NCI-H2107 treated with DMSO at 0.1 percent for 48 hours (cell line): ENCODE data around the gene ZC3H4.
"Not testable (repeated sequence)": the region's sequence is repeated elsewhere in the genome, so short reads cannot be mapped to it uniquely, and the experiment has no call there.

ENCODE experiments used
- DNase-seq: peaks from one replicate; lab custom pipeline; 2025; ENCODE audit not compliant: unreplicated experiment; lab: John Stamatoyannopoulos, UW

Gene ZC3H4

DNA sequence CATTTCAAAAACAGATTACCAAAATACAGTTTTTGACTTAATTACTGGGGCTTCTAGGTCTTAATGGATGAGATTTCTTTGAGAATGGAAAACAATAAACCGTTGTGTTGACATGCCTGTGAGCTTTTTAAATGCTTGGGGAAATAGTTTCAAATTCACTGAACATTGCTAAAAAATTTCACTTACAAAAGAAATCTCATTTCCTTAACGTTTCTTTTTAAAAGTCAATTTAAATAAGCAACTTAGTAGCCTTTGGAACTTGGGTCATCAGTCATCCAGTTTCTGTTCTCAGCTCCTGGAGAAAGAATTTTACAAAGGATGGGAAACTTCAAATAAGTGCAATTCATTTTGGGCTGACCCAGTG lies 4.4 kb downstream of the ZC3H4 start:
- DNase-seq, result no peak

DNA sequence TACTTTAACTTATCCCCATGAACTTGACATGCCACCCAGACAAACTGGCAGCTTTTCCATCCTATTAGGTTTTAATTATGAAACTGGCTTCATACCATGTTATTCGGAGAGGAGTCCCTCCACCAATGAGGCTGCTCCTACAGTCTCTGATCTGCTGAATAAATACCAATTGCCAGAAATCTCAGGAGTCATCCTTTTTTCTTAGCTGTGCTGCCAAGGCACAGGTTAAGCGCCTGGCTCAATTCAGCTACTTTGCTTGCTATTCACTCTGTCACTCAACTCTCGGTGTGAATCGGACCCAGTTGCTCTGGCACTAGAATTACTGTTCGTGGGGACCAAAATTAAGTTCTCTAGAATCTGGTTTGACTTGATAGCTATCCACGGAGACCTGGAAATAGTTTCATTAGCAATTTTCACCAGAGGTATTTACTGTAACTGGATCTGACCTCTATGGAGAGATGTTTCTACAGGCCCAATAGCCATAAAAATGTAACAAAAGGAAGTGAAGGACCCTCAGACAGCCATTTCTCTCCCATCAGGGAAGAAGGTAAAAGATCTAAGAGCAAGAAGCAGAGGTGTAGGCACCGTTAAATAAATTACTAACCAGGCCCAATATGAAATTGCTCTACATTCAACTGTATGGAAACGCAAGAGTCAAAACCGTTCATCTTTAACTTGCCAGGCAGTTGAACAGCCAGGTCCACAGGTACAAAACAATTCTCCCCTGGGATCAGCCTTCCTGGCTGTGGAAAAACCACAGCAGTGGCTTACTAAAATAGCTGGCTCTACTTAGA lies 5.4 kb downstream of the ZC3H4 start:
- DNase-seq, result peak; percentile 56

- DNase-seq, result no peak
Measured at GRCh38 chr19:47107202-47107952, 6.2 kb downstream of the ZC3H4 start.

- DNase-seq, result no peak
Measured at GRCh38 chr19:47106821-47107201, 6.8 kb downstream of the ZC3H4 start.

DNA sequence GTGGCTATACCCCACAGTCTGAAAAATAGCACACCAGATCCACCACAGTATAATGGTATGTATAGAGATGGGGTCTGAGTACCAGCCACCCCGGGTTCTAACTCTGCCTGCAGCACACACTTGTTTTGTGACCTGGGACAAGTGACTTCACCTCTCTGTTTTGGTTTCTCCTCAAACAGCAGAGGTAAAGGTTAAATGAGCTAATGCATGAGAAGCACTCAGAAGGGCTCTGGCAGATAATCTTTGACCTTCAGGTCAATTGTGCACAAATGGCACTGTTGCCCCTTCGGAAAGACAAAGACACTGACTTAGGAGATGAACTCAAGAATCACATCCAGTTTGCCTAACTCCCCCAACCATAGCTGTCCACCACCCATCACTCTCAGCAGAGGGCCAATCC lies 7.7 kb downstream of the ZC3H4 start:
- no peak for DNase-seq

GRCh38 chr19:47104680-47105079 lies 8.9 kb downstream of the ZC3H4 start:
- no peak for DNase-seq

DNA sequence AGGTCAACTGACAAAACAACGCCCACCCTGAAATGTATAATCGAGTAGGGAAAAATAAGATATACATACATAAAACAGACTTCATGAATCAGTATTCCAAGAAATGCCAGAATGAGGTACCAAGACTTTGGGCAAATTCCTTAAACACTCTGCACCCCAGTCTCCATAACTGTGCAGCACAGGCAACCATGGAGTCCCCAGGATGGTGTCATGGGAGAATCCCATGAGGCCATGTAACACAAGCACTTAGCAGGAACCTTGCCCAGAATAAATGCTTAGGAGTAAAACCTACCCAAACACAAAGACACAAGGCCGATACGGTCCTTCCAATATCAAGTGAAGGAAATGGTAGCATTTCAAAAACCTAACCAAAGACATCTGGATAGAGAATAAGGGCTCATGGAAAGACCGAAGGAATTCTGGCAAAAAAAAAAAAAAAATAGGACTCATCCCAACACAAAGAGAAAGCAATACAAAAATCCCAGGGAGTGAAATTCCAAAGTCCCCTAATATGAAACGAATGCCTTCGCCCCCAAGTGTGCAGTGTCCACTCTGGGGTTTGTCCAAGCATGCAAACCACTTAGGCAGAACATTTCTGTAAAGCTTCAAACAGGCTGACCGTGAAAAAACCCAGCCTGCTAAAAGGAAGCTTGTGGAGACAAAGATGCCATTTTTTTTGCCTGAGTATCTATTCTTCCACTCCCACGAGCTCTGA lies 11.1 kb downstream of the ZC3H4 start:
- no peak for DNase-seq

- DNase-seq, result not testable (repeated sequence)
Measured at GRCh38 chr19:47101116-47101515, 12.5 kb downstream of the ZC3H4 start.

GRCh38 chr19:47100290-47100689 lies 13.3 kb downstream of the ZC3H4 start:
- no peak for DNase-seq

DNA sequence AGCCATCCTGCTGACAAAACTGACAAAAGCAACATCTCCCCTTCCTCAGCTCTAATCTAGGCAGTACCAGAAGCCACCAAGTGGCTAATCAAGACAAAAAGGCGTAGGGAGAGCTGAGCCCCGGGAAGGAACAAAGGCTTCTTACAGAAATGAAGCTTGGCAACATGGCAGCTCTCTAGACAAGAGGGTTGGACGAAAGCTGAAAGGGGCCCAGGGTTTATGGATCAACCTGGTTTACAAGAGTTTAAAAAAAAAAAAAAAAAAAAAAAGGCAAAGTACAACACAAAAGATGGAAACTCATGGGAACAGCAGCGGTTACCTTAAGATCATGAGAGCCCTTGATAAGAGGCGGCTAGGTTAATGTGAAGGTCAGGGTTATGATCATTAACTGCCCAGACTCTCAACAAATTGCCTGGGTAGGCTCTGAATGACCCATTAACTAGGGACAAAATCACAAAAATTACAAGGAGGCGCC lies 14.0 kb downstream of the ZC3H4 start:
- DNase-seq, result no peak

DNA sequence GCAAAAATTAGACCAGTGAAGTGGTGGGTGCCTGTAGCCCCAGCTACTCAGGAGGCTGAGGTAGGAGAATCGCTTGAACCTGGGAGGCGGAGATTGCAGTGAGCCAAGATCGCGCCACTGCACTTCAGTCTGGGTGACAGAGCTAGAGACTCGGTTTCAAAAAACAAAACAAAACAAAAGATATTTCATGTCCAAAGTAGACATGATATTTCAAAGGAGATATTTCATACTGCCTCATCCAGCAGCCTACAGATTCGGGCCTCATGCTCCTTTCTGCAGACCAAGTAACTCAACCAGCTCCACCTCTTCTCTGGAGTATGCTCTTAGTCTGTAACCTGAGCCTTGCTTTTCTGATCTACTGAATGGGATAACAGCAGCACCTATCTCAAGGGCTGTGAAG lies 15.0 kb downstream of the ZC3H4 start:
- DNase-seq, result peak; percentile 81

- DNase-seq, result no peak
Measured at GRCh38 chr19:47097396-47098201, 16.0 kb downstream of the ZC3H4 start.

DNA sequence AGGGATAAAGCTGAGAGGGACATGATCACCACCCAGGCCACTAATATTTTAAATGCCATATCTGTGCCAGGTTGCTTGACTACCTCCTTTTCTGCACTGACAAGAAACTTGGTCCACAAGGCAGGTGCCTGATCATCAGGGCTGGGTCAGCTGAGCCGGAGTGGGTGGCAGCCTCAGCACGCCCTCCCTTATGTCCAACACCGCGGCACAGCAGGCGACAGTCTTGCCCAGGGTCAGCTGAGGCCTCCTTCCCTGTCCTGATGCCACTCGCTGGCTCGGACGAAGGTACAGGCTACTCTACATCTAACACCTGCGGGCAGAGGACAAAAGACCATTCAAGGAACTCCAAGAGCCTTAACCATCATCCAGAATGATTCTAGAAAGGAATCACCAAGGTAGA lies 16.9 kb downstream of the ZC3H4 start:
- no peak for DNase-seq

DNA sequence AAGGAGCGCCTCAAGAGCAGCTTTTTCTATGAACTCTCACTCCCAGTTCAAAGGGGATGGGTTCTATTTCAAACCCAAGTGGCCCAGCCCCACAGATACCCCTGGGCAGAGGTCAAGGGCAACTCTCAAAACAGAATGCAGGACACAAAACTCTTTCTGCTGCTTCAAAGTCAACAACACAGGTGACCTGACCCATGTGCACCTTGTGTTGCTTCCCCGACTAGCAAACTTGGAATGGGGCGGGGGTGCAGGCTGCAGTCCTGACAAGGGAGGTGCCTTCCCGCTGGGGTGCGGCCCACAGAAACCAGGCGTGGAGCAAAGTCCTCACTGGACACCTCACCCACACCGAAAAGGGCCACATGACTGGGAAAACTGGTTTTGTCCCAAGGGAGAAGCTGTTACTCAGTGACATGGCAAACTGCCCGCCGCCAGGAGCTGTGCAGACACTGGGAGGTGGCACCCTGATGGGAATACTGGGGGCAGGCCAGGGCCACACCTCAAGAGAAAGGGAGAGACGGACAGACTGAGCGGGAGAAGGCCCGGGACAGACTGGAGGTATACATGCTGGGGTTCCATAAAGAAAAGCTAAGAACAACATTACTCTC lies 17.4 kb downstream of the ZC3H4 start:
- DNase-seq, result peak; percentile 31

DNA sequence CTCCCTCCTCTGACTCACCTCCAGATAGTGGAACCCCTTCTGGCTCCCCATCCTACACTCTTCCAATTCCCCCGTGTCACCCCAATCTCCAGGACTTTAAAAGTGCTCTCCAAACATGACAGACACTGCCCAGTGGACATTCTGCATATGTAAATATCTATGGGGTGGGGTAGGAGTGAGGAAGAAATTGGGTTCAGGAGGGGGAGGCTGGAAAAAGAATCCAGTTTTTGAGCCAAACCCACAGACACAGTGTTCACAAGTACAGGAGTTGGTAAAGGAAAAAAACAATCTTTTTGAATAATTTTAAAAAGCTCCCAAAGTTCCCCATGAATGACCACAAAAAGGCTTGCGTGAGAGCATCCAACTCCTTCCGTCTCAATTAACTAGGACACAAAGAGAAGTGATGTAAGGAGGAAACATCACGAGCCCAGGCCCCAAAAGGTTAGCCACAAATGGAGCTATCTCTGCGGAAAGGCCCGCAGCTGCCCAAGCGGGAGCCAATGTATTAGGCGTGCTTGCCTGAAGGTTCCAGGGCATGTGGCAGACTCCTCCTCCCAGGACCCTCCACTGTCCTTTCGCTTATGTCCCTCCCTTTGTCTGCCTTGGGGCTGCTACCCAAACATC lies 18.0 kb downstream of the ZC3H4 start:
- peak; percentile 3 for DNase-seq

DNA sequence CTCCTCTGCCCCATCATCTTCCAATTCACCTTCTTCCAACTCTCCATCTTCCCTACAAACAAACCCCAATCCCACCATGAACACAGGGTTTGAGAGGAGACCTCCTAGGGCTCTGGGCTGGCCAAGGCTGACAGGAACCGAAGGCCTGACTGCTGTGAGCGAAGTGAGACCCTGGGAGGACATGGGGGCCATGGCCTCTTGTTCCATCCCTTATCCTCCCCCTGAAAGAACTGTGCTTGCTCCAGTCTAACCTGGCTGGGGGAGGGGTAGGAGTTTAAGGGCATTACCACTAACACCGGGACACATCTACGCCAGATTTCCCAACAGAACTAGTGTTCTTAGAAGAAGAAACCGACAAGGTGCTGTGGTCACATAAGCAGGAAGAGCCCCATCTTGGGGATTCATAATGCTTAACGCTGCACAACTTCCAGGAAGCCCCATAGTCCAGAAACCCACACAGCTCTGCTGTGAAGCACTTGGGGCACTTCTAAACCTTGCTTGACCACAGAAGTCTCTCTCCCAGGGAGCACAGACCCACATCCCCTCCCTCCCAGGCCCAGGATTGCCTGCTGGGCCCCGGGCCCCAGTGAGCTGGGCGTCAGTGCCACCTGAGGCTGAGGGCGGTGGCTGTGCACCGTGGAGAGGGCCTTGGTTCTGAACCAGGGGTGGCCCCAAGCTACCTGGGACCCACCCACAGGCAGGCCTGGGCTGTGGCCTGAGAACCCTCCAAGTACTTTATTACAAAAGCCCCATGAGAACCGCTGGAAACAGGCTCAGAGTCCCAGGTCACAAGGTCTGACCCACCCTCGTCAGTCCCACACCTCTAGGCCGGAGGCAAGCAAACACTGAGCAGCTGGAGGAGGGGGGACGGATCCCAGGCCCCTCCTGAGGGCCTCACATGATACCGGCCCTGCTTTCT lies 18.8 kb downstream of the ZC3H4 start:
- DNase-seq, result no peak

DNA sequence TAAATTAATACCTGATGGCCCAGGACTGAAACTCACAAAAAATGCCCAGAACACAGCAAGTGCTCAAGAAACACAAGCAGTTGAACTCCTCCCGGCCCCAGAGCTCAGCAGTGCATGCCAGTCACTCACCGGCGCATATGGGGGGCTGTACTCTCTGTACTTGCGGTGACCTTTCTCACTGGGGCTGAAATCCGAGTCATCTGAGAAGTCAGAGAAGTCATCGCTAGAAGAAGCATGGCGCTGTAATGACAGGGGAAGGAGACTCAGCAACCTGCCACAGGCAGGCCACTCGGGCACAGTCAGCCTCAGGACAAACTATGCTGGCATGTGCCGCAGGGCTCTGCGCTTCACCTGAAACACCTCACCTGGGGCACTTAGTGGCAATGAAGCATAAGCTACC lies 19.7 kb downstream of the ZC3H4 start:
- no peak for DNase-seq

DNA sequence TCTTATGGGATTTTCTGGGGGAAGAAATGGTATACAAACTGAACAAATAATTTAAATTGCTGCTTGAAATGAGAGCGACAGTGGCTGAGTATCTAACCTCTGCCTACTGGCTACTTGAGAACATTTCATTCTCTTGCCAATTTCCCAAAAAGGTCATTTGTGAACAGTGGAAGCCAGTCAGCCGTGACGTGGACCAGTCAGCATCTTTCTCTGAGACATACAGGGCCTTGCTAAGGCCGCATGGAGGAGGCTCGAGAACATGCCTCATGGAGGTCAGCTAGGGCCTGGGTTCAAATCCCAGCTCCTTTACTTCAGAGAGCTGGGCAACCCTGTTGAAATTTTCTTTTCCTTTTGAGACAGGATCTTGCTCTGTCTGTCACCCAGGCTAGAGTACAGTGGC lies 20.3 kb downstream of the ZC3H4 start:
- no peak for DNase-seq

DNA sequence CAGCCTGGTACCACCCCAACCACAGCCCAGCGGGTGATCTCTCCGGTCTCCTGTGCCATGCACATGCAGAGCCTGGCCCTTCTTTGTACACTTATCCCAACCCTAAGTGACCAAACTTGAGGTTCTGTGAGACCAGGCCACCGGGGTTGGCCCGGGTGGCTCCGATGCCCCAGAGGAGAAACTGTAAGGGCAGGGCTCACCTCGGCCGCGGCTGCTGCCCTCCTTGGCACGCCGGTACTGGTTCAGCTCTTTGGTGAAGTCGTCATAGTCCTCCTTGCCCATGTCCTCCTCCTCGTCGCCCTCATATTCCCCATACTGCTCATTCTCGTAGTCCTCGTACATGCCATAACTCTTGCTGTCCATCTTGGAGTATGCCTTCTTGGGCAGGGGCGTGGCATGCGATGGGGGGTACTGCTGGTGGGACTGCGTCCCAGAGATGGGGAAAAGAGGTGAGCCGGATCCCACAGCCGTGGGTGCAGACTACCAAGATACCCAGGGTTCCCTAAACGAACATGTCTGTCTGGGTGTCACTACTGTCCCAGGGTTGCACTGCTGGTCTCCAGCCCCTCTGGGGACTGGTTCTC lies 23.7 kb downstream of the ZC3H4 start:
- DNase-seq, result no peak
